Sigmoid colon (tissue), 7 donors: ENCODE results near the gene APLP2. TPM values are rescaled to one million over a fixed set of nuclear protein-coding genes. Genes with fewer than 3 reads are reported as not detected.

Experiments used
- DNase-seq: peaks from one replicate; pipeline ENCODE4 v3.0.0-alpha.2; 2019
- H3K27ac ChIP-seq, 4 donors: fragments of 200-600 bp; sonication (generic); one replicate each; pipeline ENCODE4 v1.5.1; 2016 to 2019; ENCODE audit warnings: mild to moderate bottlenecking in 1 of 4
- H3K27me3 ChIP-seq, 3 donors: fragments of 200-600 bp; sonication (generic); one replicate each; pipeline ENCODE4 v1.5.1; 2019; ENCODE audit warnings: mild to moderate bottlenecking in 1 of 3
- H3K36me3 ChIP-seq, 4 donors: fragments of 200-600 bp; sonication (generic); one replicate each; pipeline ENCODE4 v1.5.1; 2016 to 2019
- H3K4me1 ChIP-seq, 4 donors: fragments of 200-600 bp; sonication (generic); one replicate each; pipeline ENCODE4 v1.5.1; 2017 to 2019
- H3K4me3 ChIP-seq, 4 donors: fragments of 200-600 bp; sonication (generic); one replicate each; pipeline ENCODE4 v1.5.1; 2017 to 2019; ENCODE audit warnings: mild to moderate bottlenecking in 2 of 4, moderate library complexity in 1 of 4
- H3K9me3 ChIP-seq, 4 donors: fragments of 200-600 bp in 3 of 4; sonication (generic) in 3 of 4; one replicate each; pipeline versions ENCODE4 v1.5.1 to v1.6.1; 2013 to 2019
- CTCF ChIP-seq, 4 experiments: fragments of 450-650 bp in 3 of 4; fragments of 200-600 bp in 1 of 4; IDR thresholded peaks; one replicate each; pipeline ENCODE4 v1.5.1; 2016 to 2019; ENCODE audit warnings: antibody characterized with exemption in 4 of 4, mild to moderate bottlenecking in 3 of 4, moderate library complexity in 2 of 4
- EP300 ChIP-seq, 4 donors: sonication (generic); formaldehyde crosslinking; IDR thresholded peaks; one replicate each; pipeline ENCODE4 v1.6.1; 2017; ENCODE audit warnings: antibody characterized with exemption in 4 of 4
- POLR2A ChIP-seq, 2 donors: fragments of 450-650 bp; IDR thresholded peaks; one replicate each; pipeline ENCODE4 v1.6.1; 2016; ENCODE audit warnings: antibody characterized with exemption in 2 of 2, mild to moderate bottlenecking in 2 of 2, moderate library complexity in 2 of 2
- POLR2AphosphoS5 ChIP-seq, 4 donors: sonication (generic); formaldehyde crosslinking; IDR thresholded peaks; one replicate each; pipeline ENCODE4 v1.6.1; 2017; ENCODE audit warnings: antibody characterized with exemption in 4 of 4
- WGBS, 2 donors: extraction: QIAGEN DNeasy Blood & Tissue Kit; methylation state at CpG; one replicate each; pipeline ENCODE4 v1.1.7; 2013; 5-methylcytosine and 5-hydroxymethylcytosine counted together
- intact Hi-C: fragments of 100-400 bp; cut with DNase I; formaldehyde crosslinking; loops from one replicate; pipeline ENCODE4 v1.15.1; 2023
- polyA plus RNA-seq, 3 donors: library from polyadenylated mRNA; stranded (reverse); fragments of 200-250 nt; gene quantifications; one replicate each; pipeline ENCODE4 v1.2.3, GENCODE V29; 2013
- total RNA-seq, 4 donors: library from RNA; depleted of rRNA; stranded (reverse); fragments of >200 nt; gene quantifications; one replicate each; pipeline ENCODE4 v1.1.0, GENCODE V29; 2016
- donor health status: healthy with polysubstance abuse.
- donor health status: Bipolar disorder and iron deficiency.
- donor health status: healthy.

The APLP2 gene
- total and polyA plus RNA-seq, 7 donors, result 39.0 to 276 (median 247) TPM

- no peak for DNase-seq
- intact Hi-C loops, result no loop called here
- no peak overlapping the region for H3K27ac ChIP-seq
- no peaks in the 10 kb centered on the region for H3K4me1 ChIP-seq
- 94% methylated on average over 49 of the region's 49 CpGs for WGBS, 2 donors
- no peak overlapping the region for H3K4me3 ChIP-seq
- no peaks in the 10 kb centered on the region for H3K27me3 ChIP-seq
- no peaks in the 10 kb centered on the region for H3K36me3 ChIP-seq
- no peak for TF ChIP-seq EP300 (IDR thresholded peaks at IDR 0.05)
- TF ChIP-seq CTCF (IDR thresholded peaks at IDR 0.05), result no peak
- no peak for TF ChIP-seq POLR2AphosphoS5 (IDR thresholded peaks at IDR 0.05)
- TF ChIP-seq POLR2A (IDR thresholded peaks at IDR 0.05), result no peak
- H3K9me3 ChIP-seq, result no peaks in the 10 kb centered on the region
Observed at GRCh38 chr11:130040281-130040940, 29.3 kb upstream of the APLP2 start.

GRCh38 chr11:130042093-130042591, 27.6 kb upstream of the APLP2 start:
- H3K27me3 ChIP-seq, result no peaks in the 10 kb centered on the region
- 78 to 88% methylated on average over 16 of the region's 16 CpGs for WGBS, 2 donors
- DNase-seq, result no peak
- TF ChIP-seq POLR2AphosphoS5 (IDR thresholded peaks at IDR 0.05) (peak in 1 of 4 donors; percentile 39), CTCF (IDR thresholded peaks at IDR 0.05) (no peak)
- intact Hi-C loops, result no loop called here
- no peaks in the 10 kb centered on the region for H3K9me3 ChIP-seq
- no peak overlapping the region for H3K27ac ChIP-seq
- no peaks in the 10 kb centered on the region for H3K4me1 ChIP-seq
- H3K4me3 ChIP-seq, result no peak overlapping the region
- no peaks in the 10 kb centered on the region for H3K36me3 ChIP-seq

- DNase-seq, result no peak
- no peak for TF ChIP-seq POLR2A (IDR thresholded peaks at IDR 0.05)
- TF ChIP-seq POLR2AphosphoS5 (IDR thresholded peaks at IDR 0.05), result no peak
- TF ChIP-seq CTCF (IDR thresholded peaks at IDR 0.05), result no peak
- no peak for TF ChIP-seq EP300 (IDR thresholded peaks at IDR 0.05)
- Histone ChIP-seq H3K4me3 (no peak overlapping the region), H3K4me1 (no peaks in the 10 kb centered on the region), H3K36me3 (no peaks in the 10 kb centered on the region), H3K27ac (no peak overlapping the region), H3K9me3 (no peaks in the 10 kb centered on the region), H3K27me3 (no peaks in the 10 kb centered on the region)
- 50 to 68% methylated on average over 5 of the region's 5 CpGs for WGBS, 2 donors
- intact Hi-C loops, result no loop called here
Observed at GRCh38 chr11:130043575-130043974, 26.1 kb upstream of the APLP2 start.

GRCh38 chr11:130047141-130047540, 22.6 kb upstream of the APLP2 start:
- no peak overlapping the region for H3K4me3 ChIP-seq
- H3K36me3 ChIP-seq, result no peaks in the 10 kb centered on the region
- peaks cover 0 to 15% (median 10%) of the 10 kb centered on the region in 4 donors for H3K4me1 ChIP-seq
- no peak for DNase-seq
- intact Hi-C loops, result no loop called here
- TF ChIP-seq CTCF (IDR thresholded peaks at IDR 0.05) (no peak), POLR2A (IDR thresholded peaks at IDR 0.05) (no peak)
- no peaks in the 10 kb centered on the region for H3K27me3 ChIP-seq
- H3K9me3 ChIP-seq, result no peaks in the 10 kb centered on the region
- H3K27ac ChIP-seq, result no peak overlapping the region
- 66 to 73% methylated on average over 1 of the region's 1 CpG for WGBS, 2 donors

- Histone ChIP-seq H3K27me3 (no peaks in the 10 kb centered on the region), H3K4me3 (no peak overlapping the region), H3K36me3 (no peaks in the 10 kb centered on the region), H3K9me3 (no peaks in the 10 kb centered on the region), H3K27ac (peak overlapping the region in 3 of 4 donors; percentile 2 to 57 (median 32)), H3K4me1 (peaks cover 0 to 15% (median 10%) of the 10 kb centered on the region in 4 donors)
- 92 to 93% methylated on average over 1 of the region's 1 CpG for WGBS, 2 donors
- DNase-seq, result no peak
- intact Hi-C loops, result no loop called here
- TF ChIP-seq POLR2AphosphoS5 (IDR thresholded peaks at IDR 0.05) (no peak), EP300 (IDR thresholded peaks at IDR 0.05) (no peak), CTCF (IDR thresholded peaks at IDR 0.05) (no peak), POLR2A (IDR thresholded peaks at IDR 0.05) (no peak)
Observed at GRCh38 chr11:130049328-130049771, 20.3 kb upstream of the APLP2 start.
